Fibroblast of the aortic adventitia (primary cell): ENCODE measurements around the gene EFHC2. TPM values are rescaled to one million over a fixed set of nuclear protein-coding genes. Genes with fewer than 3 reads are reported as not detected.

Experiments used
- DNase-seq: peaks from one replicate; pipeline ENCODE4 v3.0.0-alpha.2; 2010; ENCODE audit warnings: low read depth
- H3K4me3 ChIP-seq: 2 replicates; pipeline ENCODE4 v1.5.1; 2011; ENCODE audit warnings: low read depth, mild to moderate bottlenecking, control low read depth, low read length, moderate library complexity
- total RNA-seq: library from RNA; depleted of rRNA; stranded (reverse); fragments of >200 nt; gene quantifications from 2 replicates; pipeline ENCODE4 v1.2.3, GENCODE V29; 2012; ENCODE audit warnings: low replicate concordance
- TF ChIP-seq, protein P1 (sequence below): IDR thresholded peaks from 2 replicates; pipeline ENCODE4 v1.5.1; 2011; ENCODE audit warnings: mild to moderate bottlenecking, low read length, control low read depth, inconsistent platforms; ENCODE audit not compliant: insufficient read depth

EFHC2 gene
- total RNA-seq, 1 donor = 0.45 TPM

DNA sequence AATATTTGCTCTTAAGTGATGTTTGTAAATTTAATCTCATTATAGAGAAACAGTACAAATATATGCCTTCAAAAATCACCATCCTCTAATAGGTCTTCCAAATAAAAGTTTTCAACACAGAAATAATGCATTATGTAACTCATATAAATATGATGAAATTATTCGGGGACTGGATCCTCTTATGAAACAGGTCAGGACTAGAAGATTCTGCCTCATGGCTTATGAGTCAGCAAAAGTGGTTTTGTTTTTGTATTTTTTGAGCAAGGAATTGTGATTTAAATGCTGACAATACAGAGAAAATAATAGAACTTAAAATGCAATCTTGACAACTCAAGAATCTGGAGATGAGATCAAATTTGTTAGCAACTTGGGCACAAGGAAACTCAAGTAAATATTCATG is 190.6 kb downstream of the EFHC2 start:
- H3K4me3 ChIP-seq = no peak overlapping the region
- DNase-seq = peak; percentile 42
- TF ChIP-seq, protein P1, sequence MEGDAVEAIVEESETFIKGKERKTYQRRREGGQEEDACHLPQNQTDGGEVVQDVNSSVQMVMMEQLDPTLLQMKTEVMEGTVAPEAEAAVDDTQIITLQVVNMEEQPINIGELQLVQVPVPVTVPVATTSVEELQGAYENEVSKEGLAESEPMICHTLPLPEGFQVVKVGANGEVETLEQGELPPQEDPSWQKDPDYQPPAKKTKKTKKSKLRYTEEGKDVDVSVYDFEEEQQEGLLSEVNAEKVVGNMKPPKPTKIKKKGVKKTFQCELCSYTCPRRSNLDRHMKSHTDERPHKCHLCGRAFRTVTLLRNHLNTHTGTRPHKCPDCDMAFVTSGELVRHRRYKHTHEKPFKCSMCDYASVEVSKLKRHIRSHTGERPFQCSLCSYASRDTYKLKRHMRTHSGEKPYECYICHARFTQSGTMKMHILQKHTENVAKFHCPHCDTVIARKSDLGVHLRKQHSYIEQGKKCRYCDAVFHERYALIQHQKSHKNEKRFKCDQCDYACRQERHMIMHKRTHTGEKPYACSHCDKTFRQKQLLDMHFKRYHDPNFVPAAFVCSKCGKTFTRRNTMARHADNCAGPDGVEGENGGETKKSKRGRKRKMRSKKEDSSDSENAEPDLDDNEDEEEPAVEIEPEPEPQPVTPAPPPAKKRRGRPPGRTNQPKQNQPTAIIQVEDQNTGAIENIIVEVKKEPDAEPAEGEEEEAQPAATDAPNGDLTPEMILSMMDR = no peak

DNA sequence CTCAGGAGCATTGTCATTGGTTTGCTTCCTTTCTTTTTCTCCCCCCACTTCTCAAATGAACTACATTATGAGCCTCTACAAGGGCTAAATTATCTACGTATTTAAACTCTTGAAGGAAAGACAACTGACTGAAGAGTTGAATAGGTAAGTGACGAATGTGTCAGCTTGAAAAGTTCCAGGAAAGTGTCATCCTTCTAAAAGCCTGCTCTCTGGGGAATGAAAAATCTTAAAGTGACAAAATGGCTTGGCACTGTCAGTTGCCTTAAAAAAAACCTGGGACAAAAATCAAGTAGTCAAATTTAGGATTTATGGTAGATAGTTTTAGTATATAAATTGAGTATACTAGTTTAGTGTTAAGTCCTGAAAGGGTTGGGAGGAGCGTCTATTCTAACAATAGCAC is 196.3 kb downstream of the EFHC2 start:
- H3K4me3 ChIP-seq = no peak overlapping the region
- no peak for DNase-seq
- TF ChIP-seq, protein P1 = no peak

DNA sequence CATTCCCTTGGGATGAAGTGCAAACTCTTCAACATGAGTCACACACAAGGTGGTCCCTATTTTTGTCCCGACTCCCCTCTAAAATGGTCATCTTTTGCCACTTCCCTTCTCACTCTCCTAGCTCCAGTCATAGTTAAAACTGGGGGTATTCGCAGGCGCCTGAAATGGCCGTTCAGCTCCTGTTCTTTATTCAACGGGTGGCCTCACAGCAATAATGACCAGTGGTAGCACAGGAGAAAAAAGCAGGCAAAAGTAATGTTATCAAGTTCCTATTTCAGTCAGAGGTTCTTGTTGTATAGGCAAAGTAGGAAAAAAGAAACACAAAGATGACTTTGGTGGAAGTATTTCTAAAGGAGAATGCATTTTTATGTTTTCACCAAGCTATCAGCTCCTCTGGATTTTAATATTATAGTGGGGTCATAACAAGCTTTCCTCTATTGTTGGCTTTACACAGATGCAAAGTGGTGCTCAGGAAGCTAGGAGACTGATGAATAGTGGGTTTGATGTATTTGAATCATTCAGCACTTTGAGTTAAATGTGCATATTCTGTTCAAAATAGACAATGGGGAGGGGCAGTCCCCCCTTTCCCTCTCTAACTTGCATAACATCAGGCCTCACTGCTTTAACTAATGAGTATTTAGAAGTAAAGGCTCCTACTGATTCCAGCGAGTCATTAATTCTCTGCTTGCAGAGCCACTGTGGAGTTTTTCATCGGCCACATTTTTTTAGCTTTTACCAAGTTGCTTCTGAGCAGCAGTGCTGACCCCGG is 199.1 kb downstream of the EFHC2 start:
- no peak overlapping the region for H3K4me3 ChIP-seq
- TF ChIP-seq, protein P1 = no peak
- DNase-seq = no peak

DNA sequence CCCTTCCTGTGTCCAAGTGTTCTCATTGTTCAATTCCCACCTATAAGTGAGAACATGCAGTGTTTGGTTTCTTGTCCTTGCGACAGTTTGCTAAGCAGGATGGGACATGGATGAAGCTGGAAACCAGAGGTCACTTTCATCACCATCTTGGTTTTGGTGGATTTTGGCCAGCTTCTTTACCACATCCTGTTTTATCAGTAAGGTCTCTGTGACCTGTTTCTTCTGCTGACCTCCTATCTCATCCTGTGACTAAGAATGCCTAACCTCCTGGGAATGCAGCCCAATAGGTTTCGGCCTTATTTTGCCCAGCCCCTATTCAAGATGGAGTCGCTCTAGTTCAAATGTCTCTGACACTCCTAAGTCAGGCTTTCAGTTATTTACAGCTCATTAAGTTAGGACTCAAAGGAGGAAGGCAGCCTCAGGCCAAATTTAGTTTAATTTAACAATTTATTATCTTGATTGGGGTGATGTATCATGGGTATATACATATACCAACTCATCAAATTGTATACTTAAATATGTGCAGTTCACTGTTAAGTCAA is 200.3 kb downstream of the EFHC2 start:
- TF ChIP-seq, protein P1 = no peak
- DNase-seq = no peak
- H3K4me3 ChIP-seq = no peak overlapping the region

DNA sequence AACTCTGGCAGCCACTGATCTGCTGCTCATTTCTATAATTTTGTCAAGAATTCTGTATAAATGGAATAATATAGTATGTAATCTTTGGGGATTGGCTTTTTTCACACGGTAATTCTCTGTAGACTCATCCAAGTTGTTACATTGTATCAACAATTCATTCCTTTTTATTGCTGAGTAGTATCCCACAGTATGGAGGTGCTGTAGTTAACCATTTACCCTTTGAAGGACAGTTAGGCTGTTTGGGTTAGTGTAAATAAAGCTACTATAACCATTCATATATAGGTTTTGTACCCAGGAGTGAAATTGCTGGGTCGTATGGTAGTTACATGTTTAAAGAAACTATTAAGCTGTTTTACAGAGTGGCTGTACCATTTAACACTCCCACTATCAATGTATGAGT is 213.3 kb downstream of the EFHC2 start:
- TF ChIP-seq, protein P1 = no peak
- no peak for DNase-seq
- H3K4me3 ChIP-seq = no peak overlapping the region

DNA sequence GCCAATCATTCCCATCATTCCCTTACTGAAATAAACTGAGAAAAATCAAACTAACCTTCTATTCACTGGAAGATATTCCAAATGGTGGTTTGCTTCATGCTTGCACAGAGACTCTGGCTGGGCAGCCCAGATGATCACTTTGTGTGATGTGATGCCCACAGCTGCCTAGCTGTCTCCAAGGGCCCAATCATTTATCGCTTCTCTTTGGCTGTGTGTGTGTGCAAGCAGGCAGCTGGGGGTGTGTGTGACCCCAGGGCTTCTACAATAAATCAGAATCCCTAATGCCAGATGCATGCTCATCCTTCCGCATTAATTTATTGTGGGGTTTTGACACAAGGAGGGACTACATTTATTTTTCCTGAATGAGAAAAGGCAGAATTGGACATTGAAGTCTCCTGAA is 230.1 kb downstream of the EFHC2 start:
- DNase-seq = no peak
- no peak overlapping the region for H3K4me3 ChIP-seq
- TF ChIP-seq, protein P1 = no peak
